Daoy (cell line): Measurements from ENCODE around the gene TJP2. TPM values are rescaled to one million over a fixed set of nuclear protein-coding genes. Genes with fewer than 3 reads are reported as not detected.

Experiments used
- DNase-seq: peaks from one replicate; pipeline ENCODE4 v3.0.0-alpha.2; 2015; ENCODE audit warnings: low read depth
- total RNA-seq: library from RNA; depleted of rRNA; stranded (reverse); fragments of >200 nt; shearing (Covaris generic); gene quantifications from 2 replicates; pipeline ENCODE4 v1.2.3, GENCODE V29; 2014; rRNA removed

TJP2 gene
- 60.8 and 69.8 TPM in 2 replicates for total RNA-seq

DNA sequence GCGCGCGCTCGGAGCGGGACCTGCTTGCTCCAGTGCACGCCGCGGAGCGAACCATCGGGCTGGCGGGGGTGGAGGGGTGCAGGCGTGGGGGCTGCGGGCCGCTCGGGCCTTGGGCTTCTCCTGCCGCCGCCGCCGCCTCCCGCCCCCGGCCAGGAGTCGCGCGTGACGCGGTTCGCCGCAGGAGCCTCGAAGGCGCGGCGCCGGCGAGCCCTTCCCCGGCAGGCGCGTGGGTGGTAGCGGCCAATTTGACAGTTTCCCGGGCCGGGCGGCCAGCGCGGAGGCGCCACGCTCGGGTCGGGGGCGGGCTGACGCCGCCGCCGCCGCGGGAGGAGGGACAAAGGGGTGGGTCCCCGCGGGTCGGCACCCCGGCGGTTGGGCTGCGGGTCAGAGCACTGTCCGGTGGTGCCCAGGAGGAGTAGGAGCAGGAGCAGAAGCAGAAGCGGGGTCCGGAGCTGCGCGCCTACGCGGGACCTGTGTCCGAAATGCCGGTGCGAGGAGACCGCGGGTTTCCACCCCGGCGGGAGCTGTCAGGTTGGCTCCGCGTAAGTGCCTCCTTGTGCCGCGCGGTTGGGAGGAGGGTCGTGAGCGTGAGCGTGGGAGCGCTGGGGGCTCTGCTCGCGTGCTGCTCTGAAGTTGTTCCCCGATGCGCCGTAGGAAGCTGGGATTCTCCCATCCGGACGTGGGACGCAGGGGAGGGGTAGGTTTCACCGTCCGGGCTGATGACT is at the start of gene TJP2:
TSS of gene TJP2 (plus strand) at position 387 of the 725 bp plus-strand sequence. CDS start at position 483, 96 bp downstream.
- DNase-seq: peak; percentile 86

DNA sequence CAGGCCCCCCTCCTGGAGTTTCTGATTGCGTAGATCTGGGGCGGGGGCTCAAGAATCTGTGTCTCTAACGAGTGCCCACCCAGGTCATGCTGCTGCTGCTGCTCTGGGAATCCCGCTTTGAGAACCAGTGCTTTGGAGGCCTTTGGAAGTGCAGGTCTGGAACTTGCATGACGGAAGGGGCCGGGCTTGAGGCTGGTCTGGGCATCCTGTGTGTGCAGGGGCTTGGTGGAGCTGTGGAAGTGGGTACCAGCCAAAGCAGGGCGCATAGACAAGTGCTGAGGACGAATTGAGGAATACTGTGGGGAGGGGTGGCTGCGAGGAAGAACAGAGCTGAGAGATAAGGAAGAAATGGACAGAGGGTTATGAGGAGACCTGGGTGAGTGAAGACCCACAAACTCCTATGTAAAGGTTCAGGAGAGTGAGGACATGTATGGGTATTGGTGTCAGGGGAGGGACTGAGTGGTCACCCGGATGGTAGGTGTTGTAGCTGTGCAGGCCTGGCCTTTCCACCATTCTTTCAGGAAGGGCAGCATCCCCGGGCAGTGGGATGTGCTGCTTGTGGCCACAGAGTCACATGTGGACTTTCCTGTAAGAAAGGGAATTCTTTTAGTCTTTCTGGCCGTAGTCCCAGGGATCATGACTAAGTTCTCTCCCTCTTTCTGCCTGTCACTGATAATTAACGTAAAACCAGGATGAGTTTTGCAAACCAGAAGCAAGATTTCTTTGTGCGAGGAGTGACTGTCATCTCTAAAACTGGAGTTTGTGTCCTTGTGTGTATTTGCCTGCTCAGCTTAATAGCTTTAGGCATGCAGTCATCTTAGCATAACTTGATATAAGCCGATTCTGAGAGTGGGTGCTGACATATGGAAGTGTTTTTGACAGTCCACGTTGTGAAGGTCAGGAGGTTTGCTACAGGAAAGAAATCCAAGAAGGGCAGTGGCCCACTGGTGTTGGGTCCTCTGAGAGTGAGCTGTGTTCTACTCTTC is 43.3 kb upstream of the TJP2 start:
- DNase-seq: peak; percentile 59

DNA sequence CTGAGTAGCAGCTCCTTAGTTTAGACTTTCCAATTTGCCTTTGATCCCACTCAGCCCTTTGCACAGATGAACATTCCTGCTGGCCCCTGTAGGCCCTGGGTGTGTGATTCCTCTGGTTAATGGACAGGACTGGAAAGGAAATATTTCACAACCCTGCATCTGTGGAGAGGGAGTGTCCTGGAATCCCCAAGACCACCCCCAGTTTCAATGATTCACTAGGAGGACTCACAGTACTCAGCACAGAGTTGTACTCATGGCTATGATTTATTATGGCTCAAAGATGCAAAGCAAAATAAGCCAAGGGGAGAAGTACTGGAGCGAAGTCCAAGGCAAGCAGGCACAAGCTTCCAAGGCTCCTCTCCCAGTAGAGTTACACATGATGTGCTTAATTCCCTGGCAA is 42.4 kb upstream of the TJP2 start:
- peak; percentile 80 for DNase-seq

DNA sequence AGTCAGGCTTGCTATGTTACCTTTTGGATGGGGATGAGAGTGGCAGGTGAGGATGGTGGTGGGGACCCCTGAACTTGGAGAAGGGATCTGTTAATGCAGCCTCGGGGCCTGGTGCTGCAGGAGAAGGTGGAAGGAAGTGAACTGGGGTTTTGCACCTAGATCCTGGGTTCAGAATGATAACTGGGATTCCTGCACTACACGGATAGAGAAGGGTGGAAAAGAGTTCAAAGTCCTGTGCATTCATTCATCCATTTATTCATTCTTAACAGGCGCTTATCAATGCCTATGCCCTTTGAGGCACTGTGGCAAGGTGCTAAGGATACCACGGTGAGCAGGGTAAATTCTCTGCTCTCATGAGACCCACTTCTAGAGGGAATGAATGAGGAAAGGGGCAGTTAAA is 41.7 kb upstream of the TJP2 start:
- no peak for DNase-seq

DNA sequence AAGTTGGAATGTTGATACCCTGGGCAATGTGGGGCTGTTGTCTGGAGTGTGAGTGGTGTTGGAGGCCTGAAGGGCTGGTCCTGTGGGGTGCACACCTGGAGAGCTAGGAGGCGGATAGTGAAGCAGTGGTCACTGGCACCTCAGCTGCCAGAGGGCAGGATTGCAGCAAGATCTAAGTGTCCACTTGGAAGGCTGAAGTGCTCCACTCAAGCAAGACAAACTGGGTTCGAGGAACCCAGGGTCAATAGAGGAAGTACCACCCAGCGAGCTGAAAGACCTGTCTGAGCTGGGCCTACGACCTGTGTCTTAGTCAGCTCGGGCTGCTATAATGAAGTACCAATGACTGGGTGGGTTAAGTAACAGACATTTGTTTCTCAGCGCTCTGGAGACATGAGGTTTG is 39.7 kb upstream of the TJP2 start:
- DNase-seq: no peak

DNA sequence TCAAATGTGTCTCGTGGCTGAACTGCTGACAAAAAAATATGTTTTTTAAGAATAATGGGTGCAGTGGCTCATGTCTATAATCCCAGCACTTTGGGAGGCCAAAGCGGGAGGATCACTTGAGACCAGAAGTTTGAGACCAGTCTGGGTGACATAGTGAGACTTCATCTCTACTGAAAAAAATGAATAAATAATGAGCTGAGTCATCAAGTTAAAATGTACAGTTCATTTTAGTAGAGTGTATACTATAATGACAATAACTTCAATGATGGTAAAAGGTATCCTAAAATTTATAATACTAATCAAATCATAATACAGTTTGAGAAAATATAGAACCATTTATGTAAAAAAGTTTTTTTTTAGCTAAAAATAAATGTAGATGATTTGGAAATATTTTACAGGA is 37.9 kb upstream of the TJP2 start:
- DNase-seq: no peak

DNA sequence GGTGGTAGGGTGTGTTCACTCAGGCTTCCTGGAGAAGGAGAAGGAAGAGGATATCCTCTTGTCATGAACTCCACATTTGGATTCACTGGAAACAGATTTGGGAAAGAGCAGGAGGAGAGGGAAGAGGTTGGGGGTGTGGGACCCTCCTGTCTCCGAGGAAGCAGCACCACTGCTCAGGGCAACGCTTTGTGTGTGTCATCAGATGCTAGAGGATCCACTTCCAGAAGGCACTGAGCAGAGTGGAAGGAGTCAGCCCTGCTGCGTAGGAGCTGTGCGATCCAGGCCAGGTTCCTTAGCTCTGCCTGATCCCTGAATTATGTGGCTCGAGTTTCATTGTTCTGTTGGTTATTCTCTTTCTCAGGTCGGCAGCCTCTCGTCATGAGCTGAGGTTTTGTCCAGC is 37.3 kb upstream of the TJP2 start:
- DNase-seq: no peak

DNA sequence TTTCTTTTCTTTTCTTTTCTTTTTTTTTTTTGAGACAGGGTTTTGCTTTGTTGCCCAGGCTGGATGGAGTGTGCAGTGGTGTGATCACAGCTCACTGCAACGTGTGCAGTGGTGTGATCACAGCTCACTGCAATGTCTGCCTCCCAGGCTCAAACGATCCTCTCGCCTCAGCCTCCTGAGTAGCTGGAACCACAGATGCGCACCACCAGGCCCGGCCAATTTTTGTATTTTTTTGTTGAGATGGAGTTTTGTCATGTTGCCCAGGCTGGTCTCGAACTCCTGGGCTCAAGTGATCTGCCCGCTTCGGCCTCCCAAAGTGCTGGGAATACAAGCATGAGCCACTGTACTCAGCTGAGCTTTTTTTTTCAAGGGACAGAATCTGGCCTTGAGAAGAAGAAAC is 36.8 kb upstream of the TJP2 start:
- DNase-seq: no peak

DNA sequence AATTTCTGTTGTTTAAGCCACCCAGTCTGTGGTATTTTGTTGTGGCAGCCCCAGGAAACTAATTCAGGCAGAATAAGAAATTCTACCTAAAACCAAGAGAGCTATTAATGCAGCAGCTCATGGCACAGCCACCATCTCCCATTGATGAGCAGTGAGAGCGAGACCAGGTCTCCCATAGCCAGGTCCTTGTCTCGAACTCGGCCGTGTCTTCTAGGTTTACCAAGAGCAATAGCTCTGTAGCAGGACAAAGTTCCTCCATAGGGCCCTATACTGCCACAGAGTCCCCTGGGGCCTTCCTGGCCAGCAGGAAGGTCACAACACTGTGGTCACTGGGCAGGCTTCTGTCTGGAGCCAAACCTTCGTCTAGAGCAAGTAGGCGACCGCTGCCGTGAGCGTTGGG is 34.5 kb upstream of the TJP2 start:
- DNase-seq: no peak

DNA sequence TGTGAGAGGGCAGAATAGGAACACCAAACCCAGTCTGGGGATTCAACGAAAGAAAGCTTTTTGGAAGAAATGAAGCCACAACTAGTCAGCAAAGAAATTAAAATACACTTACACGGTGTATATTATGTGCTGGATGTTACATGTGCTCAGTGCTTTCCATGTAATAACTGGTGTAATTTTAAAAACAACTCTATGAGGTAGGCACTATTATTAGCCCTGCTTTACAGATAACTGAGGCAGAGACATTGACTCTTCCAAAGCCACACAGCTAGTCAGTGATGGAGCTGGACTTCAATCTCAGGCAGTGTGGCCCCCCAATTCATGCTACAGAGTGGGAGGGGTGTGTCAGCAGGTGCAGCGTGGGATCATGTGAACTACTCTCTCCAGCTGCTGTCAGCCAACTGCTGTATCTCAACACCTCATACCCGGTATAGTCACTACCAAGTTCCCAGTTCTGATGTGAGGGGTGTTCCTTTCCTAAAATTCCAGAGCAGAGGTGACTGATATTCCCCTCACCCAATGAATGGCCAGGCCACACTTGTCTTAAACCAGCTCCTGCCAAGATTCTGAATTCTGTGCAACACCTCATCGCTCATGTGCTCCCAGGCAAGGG is 33.8 kb upstream of the TJP2 start:
- DNase-seq: no peak

DNA sequence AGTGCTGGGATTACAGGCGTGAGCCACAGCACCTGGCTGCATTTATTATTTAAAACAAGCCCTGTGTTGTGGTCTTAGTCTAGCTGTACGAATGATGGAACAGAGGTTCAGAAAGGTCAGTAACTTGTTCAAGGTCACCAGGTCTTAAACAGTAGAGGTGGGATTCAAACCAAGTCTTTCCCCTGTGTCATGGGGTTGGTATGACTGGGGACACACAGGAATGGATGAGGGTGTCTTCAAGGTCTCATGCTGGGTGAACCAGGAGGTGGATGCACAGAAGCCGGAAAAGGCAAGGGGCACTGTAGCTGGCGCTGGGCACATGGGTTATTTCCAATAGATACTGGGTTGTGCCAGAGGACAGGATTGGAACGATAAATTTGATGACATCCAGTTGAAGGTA is 32.2 kb upstream of the TJP2 start:
- no peak for DNase-seq

DNA sequence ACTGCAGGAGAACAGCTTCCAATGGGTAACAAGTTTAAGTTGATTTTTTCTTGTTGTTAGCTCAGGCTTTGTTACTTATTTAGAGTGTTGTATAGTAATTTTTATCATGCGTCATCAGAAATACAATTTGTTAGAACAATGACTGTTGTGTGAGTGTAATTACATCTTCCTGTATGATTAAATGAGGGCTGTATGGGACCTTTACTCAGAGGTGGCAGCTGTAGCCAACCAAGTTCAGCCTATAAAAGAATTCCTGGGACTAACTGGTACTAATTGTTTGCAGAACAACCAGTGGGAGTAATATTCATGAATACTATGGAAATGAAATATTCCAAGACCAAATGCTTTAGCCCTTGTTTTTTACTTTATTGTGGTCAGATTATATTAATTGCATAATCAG is 30.8 kb upstream of the TJP2 start:
- DNase-seq: no peak

DNA sequence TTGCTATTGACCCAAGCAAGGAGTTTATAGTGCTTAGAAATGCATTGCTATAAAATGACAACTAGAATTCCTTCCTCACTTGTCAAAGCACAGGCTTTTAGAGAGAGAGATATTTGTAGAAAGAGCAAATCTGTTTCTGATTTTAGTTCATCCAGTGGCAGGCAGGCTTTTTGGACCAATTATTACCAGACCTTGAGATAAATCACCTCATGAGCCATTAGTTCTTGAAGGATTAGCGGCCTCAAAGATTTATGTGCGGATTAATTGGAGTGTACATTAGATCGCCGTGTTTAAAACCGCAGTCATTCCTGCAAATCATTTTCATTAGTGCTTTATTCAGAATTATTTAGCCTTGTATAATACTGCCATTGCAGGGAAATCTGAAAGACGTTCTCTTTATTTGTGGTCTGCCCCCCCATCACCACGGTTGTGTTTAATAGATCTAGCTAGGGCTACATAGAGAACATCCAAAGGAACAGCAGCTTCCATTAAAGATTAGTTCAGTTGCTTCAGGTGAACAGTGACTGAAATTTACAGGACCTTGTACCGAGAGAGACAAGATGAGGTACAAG is 28.8 kb upstream of the TJP2 start:
- no peak for DNase-seq

DNA sequence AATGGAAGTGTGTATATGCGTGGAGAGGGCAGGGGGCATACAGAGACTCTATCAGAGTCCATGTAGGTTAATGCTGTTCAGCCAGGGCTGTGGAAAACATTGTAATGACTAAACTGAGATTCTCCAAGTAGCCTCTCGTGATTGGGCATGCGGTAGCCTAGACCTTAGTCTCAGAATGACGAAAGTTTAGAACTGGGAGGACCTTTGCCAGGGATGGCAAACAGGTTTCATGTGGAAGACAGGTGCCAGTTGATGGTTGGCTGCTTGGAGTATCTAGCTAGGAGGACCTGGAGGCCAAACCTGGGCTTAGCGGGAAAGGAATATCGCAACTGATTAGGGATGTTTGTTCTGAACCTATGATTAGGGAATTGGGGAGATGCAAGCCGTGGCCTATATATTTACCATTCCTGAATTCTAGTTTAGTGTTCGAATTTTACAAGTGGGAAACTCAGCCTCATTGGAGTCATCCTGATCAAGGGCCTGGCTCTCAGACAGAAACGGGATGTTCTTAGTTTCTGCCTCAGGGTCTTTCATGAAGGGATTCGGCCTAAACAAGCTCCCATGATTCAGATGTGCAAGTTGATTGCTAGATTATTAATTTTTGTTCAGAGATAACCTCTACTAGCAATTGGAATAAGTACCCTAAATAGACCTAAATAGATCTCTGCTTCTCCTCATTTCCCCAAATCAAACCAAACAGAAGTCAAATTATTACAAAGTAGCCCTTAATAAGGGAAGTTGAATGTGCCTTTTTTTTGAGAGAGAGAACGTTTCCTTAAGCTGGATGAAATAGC is 26.8 kb upstream of the TJP2 start:
- DNase-seq: no peak

DNA sequence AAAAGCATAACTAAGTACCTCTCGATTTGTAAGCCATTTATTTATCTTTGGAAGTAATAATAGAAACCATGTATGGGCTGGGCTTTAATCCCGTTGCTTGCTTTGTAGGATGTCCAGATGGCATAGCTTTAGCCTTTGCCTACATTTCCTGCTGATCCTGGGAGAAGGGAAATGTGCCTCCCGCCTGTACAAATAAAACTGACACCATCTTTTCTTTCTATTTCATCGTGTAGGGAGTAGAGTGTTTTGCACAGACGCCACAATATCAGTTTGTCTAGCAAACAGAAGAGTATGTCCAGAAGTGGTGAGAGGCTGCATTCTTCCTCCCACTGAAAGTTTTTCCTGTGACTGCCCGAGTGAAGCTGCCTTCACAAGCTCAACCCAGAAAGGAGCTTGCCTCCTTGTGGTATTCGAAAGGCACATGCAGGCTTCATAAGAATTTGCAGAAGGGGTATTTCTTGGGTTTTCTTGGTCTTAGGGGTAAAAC is 24.7 kb upstream of the TJP2 start:
- no peak for DNase-seq

DNA sequence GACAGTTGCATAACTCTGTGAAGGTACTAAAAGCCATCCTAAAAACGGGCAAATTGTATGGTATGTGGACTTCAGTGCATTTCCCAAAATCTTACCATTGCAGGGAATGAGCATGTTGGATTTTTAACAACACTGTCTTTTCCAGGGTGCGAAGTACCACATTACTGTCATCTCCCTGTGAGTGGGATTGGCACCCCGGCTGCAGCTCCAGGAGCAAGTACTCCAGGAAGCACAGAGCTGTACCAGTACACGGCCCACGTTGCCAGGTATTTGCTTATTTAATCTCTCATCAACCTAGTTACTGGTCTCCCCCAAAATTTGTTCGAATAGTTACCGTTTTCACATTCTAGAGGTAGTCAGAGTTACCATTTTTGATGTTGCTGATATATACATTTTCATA is 22.6 kb upstream of the TJP2 start:
- no peak for DNase-seq

DNA sequence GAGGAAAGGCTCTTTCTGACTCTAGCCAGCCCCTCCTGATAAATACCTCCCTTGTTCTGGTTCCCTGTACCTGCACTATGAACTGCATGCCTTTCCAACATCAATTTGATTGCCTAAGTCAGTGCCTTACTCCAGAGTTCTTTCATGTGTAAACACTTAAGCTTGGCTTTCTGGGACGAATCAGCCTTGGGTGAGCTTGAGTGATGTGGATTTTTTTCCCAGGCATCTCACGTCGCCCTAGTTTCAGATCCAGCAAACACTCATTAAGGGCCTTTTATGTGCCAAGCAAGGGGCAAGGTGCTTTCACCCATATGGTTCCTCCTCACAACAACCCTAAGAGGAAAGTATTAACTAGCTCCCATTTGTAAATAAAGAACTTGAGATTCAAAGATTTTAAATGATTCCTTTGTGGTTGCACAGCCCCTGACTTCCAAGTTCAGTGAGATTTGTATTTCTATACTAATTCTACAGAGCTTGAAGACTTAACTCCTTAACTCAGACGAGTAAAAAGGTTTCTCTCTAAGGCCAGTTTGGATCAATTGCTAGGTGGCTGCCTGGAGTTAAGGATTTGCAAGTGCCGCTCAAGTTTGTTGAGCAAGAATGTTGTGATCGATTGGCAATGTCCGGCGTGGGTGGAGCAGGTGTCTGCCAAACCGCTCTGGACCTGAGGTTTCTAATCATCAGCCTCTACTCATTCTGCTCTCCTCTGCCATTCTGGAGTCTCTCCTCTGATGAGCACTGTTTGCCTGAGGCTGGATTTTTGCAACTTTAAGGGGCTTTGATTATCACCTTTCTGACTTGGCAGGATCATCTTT is 20.2 kb upstream of the TJP2 start:
- no peak for DNase-seq

DNA sequence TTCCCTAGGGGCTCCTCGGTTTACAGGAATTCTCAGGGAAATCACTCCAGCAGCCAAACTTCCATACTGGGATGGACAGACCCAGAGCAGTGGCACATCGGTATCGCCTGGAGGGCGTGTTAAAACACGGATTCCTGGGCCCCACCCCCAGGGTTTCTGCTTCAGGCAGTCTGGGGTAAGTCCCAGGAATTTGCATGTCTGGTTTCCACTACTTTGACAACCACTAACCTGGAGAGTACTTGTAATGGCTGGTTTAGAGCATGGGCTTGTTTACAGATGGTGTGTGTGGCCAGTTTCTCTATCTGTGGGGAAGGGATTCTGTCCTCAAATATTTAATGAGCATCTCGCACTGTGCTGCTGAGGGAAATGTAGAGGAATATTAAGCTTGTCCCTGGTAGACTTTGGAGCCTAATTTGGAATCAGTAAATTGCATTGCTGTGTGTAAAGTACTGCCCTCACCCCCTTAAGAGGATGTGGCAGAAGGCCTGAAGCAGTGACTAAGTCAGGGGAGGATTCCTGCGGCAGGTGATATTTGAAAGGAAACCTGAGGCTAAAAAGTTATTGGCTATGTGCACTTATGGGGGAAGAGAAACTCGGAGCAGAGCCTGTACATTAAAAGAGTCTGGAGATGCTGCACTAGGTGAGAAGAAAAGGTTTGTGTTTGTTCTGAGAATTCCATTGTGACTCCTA is 18.6 kb upstream of the TJP2 start:
- no peak for DNase-seq

DNA sequence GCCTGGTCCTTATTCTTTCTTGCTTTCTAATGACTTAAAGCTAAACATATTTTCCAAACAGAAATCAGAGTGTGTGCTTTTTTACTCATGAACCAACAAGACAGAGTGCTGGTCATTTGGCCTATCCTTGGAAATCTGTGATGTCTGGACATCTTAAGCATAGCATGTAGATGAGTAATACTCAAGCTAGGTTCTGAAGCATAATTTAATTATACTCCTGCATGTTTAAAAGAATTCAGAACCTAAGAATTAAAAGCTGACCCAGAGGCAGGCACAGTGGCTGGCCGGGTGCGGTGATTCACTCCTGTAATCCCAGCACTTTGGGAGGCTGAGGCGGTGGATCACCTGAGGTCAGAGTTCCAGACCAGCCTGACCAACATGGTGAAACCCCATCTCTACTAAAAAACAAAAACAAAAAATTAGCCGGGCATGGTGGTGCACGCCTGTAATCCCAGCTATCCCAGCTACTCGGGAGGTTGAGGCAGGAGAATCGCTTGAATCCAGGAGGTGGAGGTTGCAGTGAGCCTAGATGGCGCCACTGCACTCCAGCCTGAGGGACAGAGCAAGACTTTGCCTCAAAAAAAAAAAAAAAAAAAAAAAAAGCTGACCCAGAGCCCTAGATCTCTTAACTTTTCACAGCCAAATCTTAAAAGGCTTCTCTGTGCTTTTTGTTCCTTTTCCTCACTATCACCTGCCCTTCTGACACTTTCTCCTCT is 16.2 kb upstream of the TJP2 start:
- DNase-seq: no peak
